GM20000 (cell line): ENCODE measurements around the gene NUDT14.

ENCODE experiments used
- DNase-seq: peaks from one replicate; pipeline ENCODE4 v3.0.0; 2012; ENCODE audit warnings: low spot score
- CTCF ChIP-seq: IDR thresholded peaks from 2 replicates; pipeline ENCODE4 v1.5.1; 2012; ENCODE audit warnings: mild to moderate bottlenecking, control low read depth; ENCODE audit errors: extremely low read depth, missing control alignments

NUDT14 gene

GRCh38 chr14:105166571-105167302, 14.4 kb downstream of the NUDT14 start:
- no peak for DNase-seq
- no peak for TF ChIP-seq CTCF

- no peak for DNase-seq
- TF ChIP-seq CTCF = no peak
These were observed 15.2 kb downstream of the NUDT14 start for GRCh38 chr14:105165761-105166485.

GRCh38 chr14:105165134-105165704, 15.9 kb downstream of the NUDT14 start:
- TF ChIP-seq CTCF = no peak
- DNase-seq = no peak

- no peak for TF ChIP-seq CTCF
- DNase-seq = no peak
These were observed 17.9 kb downstream of the NUDT14 start for GRCh38 chr14:105163040-105163742.

- TF ChIP-seq CTCF = no peak
- no peak for DNase-seq
These were observed 18.5 kb downstream of the NUDT14 start for GRCh38 chr14:105162669-105162979.

- no peak for DNase-seq
- TF ChIP-seq CTCF = no peak
These were observed 19.0 kb downstream of the NUDT14 start for GRCh38 chr14:105161964-105162668.
